Fibroblast of lung (primary cell): Measurements from ENCODE around the gene FGD2. TPM values are rescaled to one million over a fixed set of nuclear protein-coding genes. Genes with fewer than 3 reads are reported as not detected.
A peak's percentile ranks its signal among the peaks of the same experiment; 100 is the strongest.

Source experiments
- DNase-seq, 2 donors: peaks; one replicate each; pipeline versions ENCODE4 v3.0.0 to v3.0.0-alpha.2; 2010; ENCODE audit warnings: low read depth in 2 of 2
- H2AFZ ChIP-seq: 2 replicates; pipeline ENCODE4 v1.5.1; 2012; ENCODE audit warnings: low read length, control low read depth, inconsistent platforms
- H3K27ac ChIP-seq: 2 replicates; pipeline ENCODE4 v1.5.1; 2011; ENCODE audit warnings: low read length, control low read depth; ENCODE audit not compliant: insufficient read depth
- H3K27me3 ChIP-seq: 2 replicates; pipeline ENCODE4 v1.5.1; 2011; ENCODE audit warnings: mild to moderate bottlenecking, low read length; ENCODE audit not compliant: control insufficient read depth, insufficient read depth
- H3K36me3 ChIP-seq: 2 replicates; pipeline ENCODE4 v1.5.1; 2011; ENCODE audit warnings: low read length; ENCODE audit not compliant: control insufficient read depth, insufficient read depth
- H3K4me1 ChIP-seq: 2 replicates; pipeline ENCODE4 v1.5.1; 2011; ENCODE audit warnings: low read length; ENCODE audit not compliant: control insufficient read depth, insufficient read depth; ENCODE audit errors: extremely low read depth
- H3K4me2 ChIP-seq: 2 replicates; pipeline ENCODE4 v1.5.1; 2011; ENCODE audit warnings: low read length, control low read depth; ENCODE audit not compliant: insufficient read depth; ENCODE audit errors: extremely low read depth
- H3K4me3 ChIP-seq, 4 experiments: fragments of 200-600 bp in 1 of 4; sonication (generic) in 1 of 4; replicated peaks in 1 of 4; 2 replicates each; pipeline ENCODE4 v1.5.1; 2011 to 2016; ENCODE audit warnings: low read length in 4 of 4, low read depth in 3 of 4, mild to moderate bottlenecking in 3 of 4, control low read depth in 2 of 4, inconsistent platforms in 1 of 4, mixed read lengths in 1 of 4; ENCODE audit not compliant: insufficient read depth in 1 of 4; ENCODE audit errors: control extremely low read depth in 1 of 4
- H3K79me2 ChIP-seq: 2 replicates; pipeline ENCODE4 v1.5.1; 2012; ENCODE audit warnings: mild to moderate bottlenecking, low read length, inconsistent platforms; ENCODE audit not compliant: control insufficient read depth, insufficient read depth
- H3K9ac ChIP-seq: 2 replicates; pipeline ENCODE4 v1.5.1; 2011; ENCODE audit warnings: mild to moderate bottlenecking, low read length, control low read depth; ENCODE audit not compliant: insufficient read depth
- H3K9me3 ChIP-seq: 2 replicates; pipeline ENCODE4 v1.5.1; 2012; ENCODE audit warnings: low read depth, low read length; ENCODE audit not compliant: control insufficient read depth, insufficient read depth
- H4K20me1 ChIP-seq: 2 replicates; pipeline ENCODE4 v1.5.1; 2011; ENCODE audit warnings: low read length; ENCODE audit not compliant: control insufficient read depth, insufficient read depth; ENCODE audit errors: extremely low read depth
- CTCF ChIP-seq, 2 donors: IDR thresholded peaks in 1 of 2; conservative IDR thresholded peaks in 1 of 2; 1 replicate in 1 of 2; 2 replicates in 1 of 2; pipeline ENCODE4 v1.5.1; 2011 to 2012; ENCODE audit warnings: low read length in 2 of 2, control low read depth in 1 of 2, inconsistent platforms in 1 of 2, low read depth in 1 of 2, mild to moderate bottlenecking in 1 of 2
- EZH2 ChIP-seq: IDR thresholded peaks from 2 replicates; pipeline ENCODE4 v1.5.1; 2012; ENCODE audit warnings: low read length, control low read depth, mild to moderate bottlenecking; ENCODE audit errors: missing control alignments
- polyA plus RNA-seq, 2 donors: library from polyadenylated mRNA; depleted of rRNA in 1 of 2; stranded (reverse) in 1 of 2; unstranded in 1 of 2; fragments of >200 nt; gene quantifications; 2 replicates each; pipeline ENCODE4 v1.2.1, GENCODE V29; 2011 to 2012; ENCODE audit warnings: missing spikeins in 1 of 2
- total RNA-seq: library from RNA; depleted of rRNA; stranded (reverse); fragments of >200 nt; gene quantifications from 2 replicates; pipeline ENCODE4 v1.2.1, GENCODE V29; 2014

The FGD2 gene
- total and polyA plus RNA-seq, 2 donors (not counting 1 experiment from before 2014, with no cell fraction given) = not detected

- TF ChIP-seq CTCF (conservative IDR thresholded peaks at IDR 0.05 in 1 of 2, IDR thresholded peaks at IDR 0.05 in 1 of 2; ENCODE audit: low read depth in 1 of 2, low read length in 2 of 2) = no peak
- no peak for TF ChIP-seq EZH2
- Histone ChIP-seq H3K27ac (no peak overlapping the region), H3K9me3 (no peaks in the 10 kb centered on the region), H3K36me3 (no peaks in the 10 kb centered on the region), H4K20me1 (no peaks in the 10 kb centered on the region), H3K79me2 (no peaks in the 10 kb centered on the region), H3K27me3 (no peaks in the 10 kb centered on the region), H3K4me3 (no peak overlapping the region), H3K9ac (no peak overlapping the region), H3K4me1 (no peaks in the 10 kb centered on the region), H2AFZ (no peak overlapping the region), H3K4me2 (no peak overlapping the region)
- DNase-seq = no peak
These were observed 43.7 kb upstream of the FGD2 start for GRCh38 chr6:36961441-36962435.

- Histone ChIP-seq H3K4me3 (no peak overlapping the region), H3K9me3 (no peaks in the 10 kb centered on the region), H3K4me2 (no peak overlapping the region), H4K20me1 (no peaks in the 10 kb centered on the region), H3K27me3 (no peaks in the 10 kb centered on the region), H2AFZ (no peak overlapping the region), H3K4me1 (no peaks in the 10 kb centered on the region), H3K9ac (no peak overlapping the region), H3K79me2 (no peaks in the 10 kb centered on the region), H3K36me3 (peaks cover 5% of the 10 kb centered on the region), H3K27ac (no peak overlapping the region)
- TF ChIP-seq EZH2 = no peak
- TF ChIP-seq CTCF (conservative IDR thresholded peaks at IDR 0.05 in 1 of 2, IDR thresholded peaks at IDR 0.05 in 1 of 2; ENCODE audit: low read depth in 1 of 2, low read length in 2 of 2) = no peak
- peak in 1 of 2 donors; percentile 57 for DNase-seq
These were observed 42.6 kb upstream of the FGD2 start for GRCh38 chr6:36962874-36963273.

- Histone ChIP-seq H4K20me1 (no peaks in the 10 kb centered on the region), H2AFZ (no peak overlapping the region), H3K27ac (no peak overlapping the region), H3K9me3 (no peaks in the 10 kb centered on the region), H3K4me1 (no peaks in the 10 kb centered on the region), H3K9ac (no peak overlapping the region), H3K27me3 (no peaks in the 10 kb centered on the region), H3K36me3 (peaks cover 12% of the 10 kb centered on the region), H3K79me2 (no peaks in the 10 kb centered on the region), H3K4me2 (no peak overlapping the region), H3K4me3 (no peak overlapping the region)
- TF ChIP-seq CTCF (conservative IDR thresholded peaks at IDR 0.05 in 1 of 2, IDR thresholded peaks at IDR 0.05 in 1 of 2; ENCODE audit: low read depth in 1 of 2, low read length in 2 of 2) (no peak), EZH2 (no peak)
- DNase-seq = no peak
These were observed 41.8 kb upstream of the FGD2 start for GRCh38 chr6:36963451-36964290.
